ENCODE results near the gene SULF2.

Gene SULF2

DNA sequence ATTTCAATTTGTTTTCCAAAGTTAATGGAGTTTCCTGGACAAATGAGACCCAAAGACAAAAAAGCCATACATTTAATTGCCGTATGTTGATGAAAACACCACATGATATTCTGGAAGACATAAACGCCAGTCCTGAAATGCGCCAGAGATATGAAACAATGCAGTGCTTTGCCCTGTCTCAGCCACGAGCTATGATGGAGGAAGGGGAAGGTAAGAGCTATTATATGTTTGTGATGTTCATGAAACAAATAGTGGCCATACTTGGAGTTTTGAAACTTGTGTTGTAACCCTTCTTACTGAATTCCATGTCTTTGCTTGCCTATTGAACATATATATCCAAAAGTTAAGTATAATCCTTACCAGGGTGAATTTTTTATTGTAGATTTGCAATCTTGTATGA, 157.7 kb downstream of the SULF2 start:
- no peak for DNase-seq

DNA sequence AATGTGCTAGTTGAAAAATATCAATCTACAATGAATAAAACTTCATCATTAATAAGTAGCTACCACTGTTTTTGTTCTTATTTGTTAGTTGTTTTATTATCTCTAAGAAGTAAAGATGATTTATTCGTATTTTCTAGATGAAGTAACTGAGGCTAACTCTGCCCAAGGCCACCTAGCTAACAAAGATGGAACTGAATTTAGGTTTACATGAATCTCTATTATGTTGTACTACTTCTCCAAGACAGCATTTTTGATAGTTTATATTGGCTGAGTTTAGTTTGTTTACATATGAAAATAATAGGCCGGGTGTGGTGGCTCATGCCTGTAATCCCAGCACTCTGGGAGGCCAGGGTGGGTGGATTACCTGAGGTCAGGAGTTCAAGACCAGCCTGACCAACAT, 162.1 kb downstream of the SULF2 start:
- DNase-seq, result no peak

DNA sequence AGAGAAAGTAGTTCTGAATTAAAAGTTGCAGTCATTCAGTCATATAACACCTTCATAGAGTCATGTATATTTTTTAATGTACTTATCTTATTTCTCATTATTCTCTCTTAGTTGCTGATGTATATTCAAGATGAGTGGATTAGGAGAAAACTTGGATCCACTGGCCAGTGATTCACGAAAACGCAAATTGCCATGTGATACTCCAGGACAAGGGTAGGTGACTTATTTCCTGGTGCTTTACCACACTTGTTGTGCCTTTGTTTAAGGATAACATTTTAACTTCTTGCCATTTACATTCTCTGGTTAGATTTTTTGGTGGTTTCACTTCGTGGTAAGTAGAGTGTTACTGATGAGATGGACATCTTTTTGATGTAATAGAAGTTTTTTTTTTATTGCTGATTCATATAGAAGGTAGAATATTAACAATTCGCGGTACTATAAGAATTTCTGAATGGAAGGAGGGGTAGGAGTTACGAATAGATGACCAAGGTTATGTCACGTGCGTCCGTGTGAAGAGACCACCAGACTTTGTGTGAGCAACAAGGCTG, 163.1 kb downstream of the SULF2 start:
- no peak for DNase-seq

DNA sequence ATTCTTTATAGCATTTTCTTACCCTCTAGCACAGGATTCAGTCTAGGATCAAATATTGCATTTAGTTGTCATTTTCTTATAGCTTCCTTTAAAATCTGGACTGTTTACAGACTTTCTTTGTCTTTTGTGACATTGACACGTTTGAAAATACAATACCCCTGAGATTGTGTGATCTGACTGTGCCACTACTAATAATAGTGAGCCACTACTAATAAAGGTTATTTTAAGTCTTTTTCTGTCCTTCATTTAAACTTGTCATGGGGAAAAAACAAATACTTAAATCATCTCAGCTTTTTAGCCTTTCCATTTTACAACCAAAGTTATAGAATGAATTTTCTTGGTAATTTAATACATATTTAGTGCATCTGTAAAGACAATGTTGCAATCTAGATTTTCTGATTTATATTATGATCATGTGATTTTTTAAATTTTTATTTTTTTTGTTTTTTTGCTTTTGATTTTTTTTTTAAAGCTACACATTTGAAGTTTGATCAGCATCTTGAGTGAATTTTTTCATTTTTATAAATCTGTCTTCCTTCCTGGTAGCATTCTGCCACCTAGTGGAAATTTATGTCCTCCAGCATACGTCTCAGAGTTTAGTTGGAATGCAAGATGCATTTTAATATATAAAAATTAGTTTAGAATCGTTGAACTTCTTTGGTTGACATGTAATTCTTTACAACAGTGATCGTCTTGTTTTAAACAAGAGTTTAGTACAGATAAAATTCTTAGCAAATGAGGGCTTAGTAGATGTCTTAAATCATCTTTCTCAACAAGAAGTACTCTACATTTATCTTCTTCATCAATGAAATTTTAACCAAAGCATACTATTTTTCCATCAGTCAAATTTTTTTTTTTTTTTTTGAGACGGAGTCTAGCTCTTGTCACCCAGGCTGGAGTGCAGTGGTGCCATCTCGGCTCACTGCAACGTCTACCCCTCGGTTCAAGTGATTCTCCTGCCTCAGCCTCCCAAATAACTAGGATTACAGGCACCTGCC, 164.2 kb downstream of the SULF2 start:
- DNase-seq, result peak; percentile 54

DNA sequence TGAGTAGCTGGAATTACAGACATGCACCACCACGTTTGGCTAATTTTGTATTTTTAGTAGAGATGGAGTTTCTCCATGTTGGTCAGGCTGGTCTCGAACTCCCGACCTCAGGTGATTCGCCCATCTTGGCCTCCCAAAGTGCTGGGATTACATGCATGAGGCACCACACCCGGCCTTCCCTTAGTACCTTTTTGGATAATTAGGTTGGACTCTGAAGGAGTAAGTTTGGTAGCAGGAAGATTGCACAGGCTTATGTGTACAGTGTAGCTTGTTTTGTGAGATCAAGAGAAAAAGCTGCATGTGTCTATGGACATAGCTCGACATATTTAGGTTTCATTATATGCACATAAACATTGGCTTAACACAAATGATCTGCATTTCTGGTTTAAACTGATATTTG, 166.8 kb downstream of the SULF2 start:
- no peak for DNase-seq

DNA sequence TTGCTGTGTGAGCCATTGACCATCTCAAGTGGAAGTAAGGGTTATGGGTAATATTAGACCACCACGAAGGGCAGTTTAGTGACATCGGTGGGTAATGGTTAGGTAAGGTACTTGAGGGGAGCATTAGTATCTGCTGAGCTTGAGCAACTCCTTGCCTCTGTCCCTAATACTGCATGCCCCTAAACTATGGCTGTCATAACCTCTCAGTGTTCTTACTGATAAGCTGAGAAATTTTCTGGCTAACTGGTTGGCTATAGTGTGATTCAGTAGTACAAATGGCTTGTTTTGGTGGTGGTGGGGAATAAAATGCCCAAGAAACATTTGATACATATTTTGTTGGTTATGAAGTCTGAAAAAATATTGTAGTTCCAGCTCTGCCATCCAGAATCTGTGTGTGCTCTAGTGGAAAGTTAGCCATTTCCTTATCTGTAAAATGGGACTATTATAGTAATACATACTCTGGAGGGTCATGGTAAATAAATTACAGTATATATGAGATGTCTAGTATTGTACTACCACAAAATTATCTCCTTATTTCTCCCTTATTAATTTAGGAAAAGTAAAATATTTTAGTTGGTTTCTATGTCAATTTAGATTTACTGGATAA, 170.5 kb downstream of the SULF2 start:
- DNase-seq, result no peak

DNA sequence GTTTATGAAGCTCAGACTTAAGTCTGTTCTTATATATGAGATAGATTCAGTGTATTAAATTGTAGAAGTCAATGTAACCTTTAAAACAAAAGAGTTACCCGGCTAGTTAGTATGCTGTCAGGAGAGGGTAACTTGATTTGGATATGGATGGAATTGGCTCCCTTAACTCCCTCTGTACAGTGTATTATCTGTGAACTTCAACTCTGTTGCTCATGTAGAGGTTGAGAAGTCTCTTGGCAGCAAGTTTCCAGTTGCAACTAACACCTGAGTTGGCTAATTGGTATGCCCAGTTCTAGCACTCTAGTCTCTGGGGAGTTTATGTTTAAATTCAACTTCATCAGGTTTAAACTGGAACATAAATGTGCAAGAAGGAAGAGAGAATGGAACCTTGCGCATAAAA, 172.6 kb downstream of the SULF2 start:
- no peak for DNase-seq

DNA sequence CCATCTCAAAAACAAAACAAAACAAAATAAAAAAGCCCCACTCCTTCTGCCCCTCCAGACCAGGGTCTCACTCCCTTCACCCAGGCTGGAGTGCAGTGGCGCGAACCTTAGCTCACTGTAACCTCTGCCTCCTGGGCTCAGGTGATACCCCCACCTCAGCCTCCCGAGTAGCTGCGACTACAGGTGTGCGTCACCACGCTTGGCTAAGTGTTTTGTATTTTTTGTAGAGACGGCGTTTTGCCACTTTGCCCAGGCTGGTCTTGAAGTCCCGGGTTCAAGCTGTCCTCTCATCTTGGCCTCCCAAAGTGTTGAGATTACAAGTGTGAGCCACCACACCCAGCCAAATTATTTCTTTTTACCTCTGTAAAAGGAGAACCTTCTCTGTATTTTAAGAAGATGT, 173.5 kb downstream of the SULF2 start:
- no peak for DNase-seq

DNA sequence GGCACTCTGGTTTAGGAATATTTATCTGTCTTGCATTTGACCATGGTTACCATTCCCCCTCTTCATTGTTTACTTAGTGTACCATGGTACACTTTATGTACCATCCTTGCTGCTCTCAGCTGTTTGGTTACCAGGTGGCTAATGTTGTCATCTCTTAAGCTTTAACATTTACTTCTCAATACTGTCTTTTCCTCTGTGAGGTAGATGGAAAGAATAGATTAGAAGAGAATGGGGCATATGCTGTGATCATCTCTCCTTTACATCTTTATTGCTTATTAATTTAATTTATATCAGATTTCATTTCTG, 174.4 kb downstream of the SULF2 start:
- no peak for DNase-seq

DNA sequence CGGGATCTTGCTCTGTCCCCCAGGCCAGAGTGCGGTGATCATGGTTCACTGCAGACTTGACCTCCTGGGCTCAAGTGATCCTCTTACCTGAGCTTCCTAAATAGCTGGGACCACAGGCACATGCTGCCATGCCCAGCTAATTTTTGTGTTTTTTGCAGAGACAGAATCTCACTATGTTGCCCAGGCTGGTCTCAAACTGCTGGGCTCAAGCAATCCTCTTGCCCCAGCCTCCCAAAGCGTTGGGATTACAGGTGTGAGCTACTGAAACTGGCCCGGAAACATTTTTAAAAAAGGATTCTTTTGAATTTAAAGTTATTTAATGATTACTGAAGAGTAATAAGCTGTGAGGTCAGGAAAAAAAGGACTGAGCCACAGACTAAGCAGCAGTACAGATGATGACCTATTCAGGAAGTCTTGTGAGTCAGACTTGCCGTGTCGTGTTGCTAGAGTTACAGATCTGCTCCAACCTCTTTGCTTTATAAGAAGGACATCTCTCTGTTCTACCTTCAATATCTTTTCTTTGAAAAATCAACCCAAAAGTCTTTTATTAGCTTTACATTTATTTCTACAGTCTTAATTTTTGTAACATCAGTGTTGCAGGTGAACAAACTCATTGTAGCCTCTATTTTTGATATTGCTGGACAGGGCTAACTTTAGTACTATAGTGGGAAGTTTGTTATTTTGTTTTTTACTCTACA, 174.9 kb downstream of the SULF2 start:
- no peak for DNase-seq

DNA sequence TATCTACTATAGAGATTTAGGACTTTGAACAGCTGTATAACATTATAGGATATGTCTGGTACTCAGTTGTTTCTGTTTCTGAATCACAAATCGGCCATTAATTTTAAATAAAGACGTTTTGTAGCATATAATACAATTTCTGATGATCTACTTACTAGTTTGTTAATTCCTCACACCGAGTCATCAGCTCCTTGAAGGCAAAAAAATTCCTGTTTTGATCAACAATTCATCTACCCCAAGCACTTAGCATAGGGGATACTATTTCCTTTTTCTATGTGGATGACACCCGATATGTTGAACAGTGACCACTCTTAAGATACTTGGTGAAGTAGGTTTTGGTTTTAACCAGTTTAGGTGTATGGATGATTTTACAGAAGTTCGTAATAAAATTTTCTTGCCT, 176.3 kb downstream of the SULF2 start:
- DNase-seq, result no peak
